Liver (tissue), 9 donors: Measurements from ENCODE around the gene EPB41L1. TPM values are rescaled to one million over a fixed set of nuclear protein-coding genes. Genes with fewer than 3 reads are reported as not detected.

Experiments
- DNase-seq: peaks from one replicate; pipeline ENCODE4 v3.0.0-alpha.2; 2017; ENCODE audit warnings: low spot score
- H3K27ac ChIP-seq, 2 donors: one replicate each; pipeline ENCODE4 v1.7.0; 2013; ENCODE audit warnings: inconsistent platforms in 2 of 2, low read length in 2 of 2, control low read depth in 1 of 2, low read depth in 1 of 2, mild to moderate bottlenecking in 1 of 2
- H3K27me3 ChIP-seq, 4 donors: one replicate each; pipeline versions ENCODE4 v1.6.1 to v1.7.0; 2013; ENCODE audit warnings: low read length in 3 of 4, inconsistent platforms in 1 of 4, mild to moderate bottlenecking in 1 of 4, moderate library complexity in 1 of 4; ENCODE audit not compliant: control insufficient read depth in 4 of 4, insufficient read depth in 4 of 4
- H3K36me3 ChIP-seq, 4 donors: one replicate each; pipeline versions ENCODE4 v1.6.1 to v1.7.0; 2013; ENCODE audit warnings: low read length in 3 of 4, mild to moderate bottlenecking in 3 of 4, low read depth in 1 of 4, moderate library complexity in 1 of 4; ENCODE audit not compliant: control insufficient read depth in 4 of 4, insufficient read depth in 3 of 4
- H3K4me1 ChIP-seq, 4 donors: one replicate each; pipeline versions ENCODE4 v1.6.1 to v1.7.0; 2013; ENCODE audit warnings: low read length in 3 of 4, mild to moderate bottlenecking in 3 of 4, moderate library complexity in 1 of 4; ENCODE audit not compliant: control insufficient read depth in 4 of 4, insufficient read depth in 4 of 4
- H3K4me3 ChIP-seq, 3 donors: one replicate each; pipeline versions ENCODE4 v1.6.1 to v1.7.0; 2013; ENCODE audit warnings: low read length in 3 of 3, control low read depth in 1 of 3, low read depth in 1 of 3, mild to moderate bottlenecking in 1 of 3
- H3K9ac ChIP-seq, 2 donors: one replicate each; pipeline ENCODE4 v1.7.0; 2013; ENCODE audit warnings: low read length in 2 of 2, mild to moderate bottlenecking in 2 of 2, moderate library complexity in 2 of 2, control low read depth in 1 of 2, low read depth in 1 of 2
- H3K9me3 ChIP-seq, 4 donors: one replicate each; pipeline versions ENCODE4 v1.6.1 to v1.7.0; 2013; ENCODE audit warnings: low read length in 3 of 4; ENCODE audit not compliant: control insufficient read depth in 4 of 4
- ATF3 ChIP-seq: IDR thresholded peaks from 2 replicates; pipeline ENCODE4 v1.6.1; 2016; ENCODE audit warnings: antibody characterized with exemption
- CTCF ChIP-seq: fragments of 150-350 bp; IDR thresholded peaks from 2 replicates; pipeline ENCODE4 v1.5.1; 2017; ENCODE audit warnings: improper control_type of control experiment, low read depth, low read length; ENCODE audit not compliant: missing input control
- EGR1 ChIP-seq, 2 donors: IDR thresholded peaks; 2 replicates each; pipeline ENCODE4 v1.6.1; 2016 to 2018; ENCODE audit warnings: antibody characterized with exemption in 2 of 2, low read depth in 2 of 2
- FOXA1 ChIP-seq: IDR thresholded peaks from 2 replicates; pipeline ENCODE4 v1.6.1; 2016; ENCODE audit warnings: antibody characterized with exemption
- FOXA2 ChIP-seq: IDR thresholded peaks from 2 replicates; pipeline ENCODE4 v1.6.1; 2016; ENCODE audit warnings: antibody characterized with exemption
- GABPA ChIP-seq, 2 donors: IDR thresholded peaks in 1 of 2; conservative IDR thresholded peaks in 1 of 2; 2 replicates each; pipeline ENCODE4 v1.6.1; 2016; ENCODE audit warnings: antibody characterized with exemption in 2 of 2, mild to moderate bottlenecking in 1 of 2, moderate library complexity in 1 of 2
- HNF4A ChIP-seq, 2 donors: conservative IDR thresholded peaks; 2 replicates each; pipeline ENCODE4 v1.6.1; 2016; ENCODE audit warnings: antibody characterized with exemption in 2 of 2, mild to moderate bottlenecking in 2 of 2
- HNF4G ChIP-seq: IDR thresholded peaks from 2 replicates; pipeline ENCODE4 v1.6.1; 2016; ENCODE audit warnings: antibody characterized with exemption
- JUND ChIP-seq, 2 donors: IDR thresholded peaks; 2 replicates each; pipeline ENCODE4 v1.6.1; 2016; ENCODE audit warnings: antibody characterized with exemption in 2 of 2
- MAX ChIP-seq: IDR thresholded peaks from 2 replicates; pipeline ENCODE4 v1.6.1; 2016; ENCODE audit warnings: antibody characterized with exemption
- NR2F2 ChIP-seq: IDR thresholded peaks from 2 replicates; pipeline ENCODE4 v1.6.1; 2016; ENCODE audit warnings: antibody characterized with exemption
- RAD21 ChIP-seq, 2 donors: IDR thresholded peaks; 2 replicates each; pipeline ENCODE4 v1.6.1; 2016; ENCODE audit warnings: antibody characterized with exemption in 2 of 2, mild to moderate bottlenecking in 2 of 2
- REST ChIP-seq: IDR thresholded peaks from 2 replicates; pipeline ENCODE4 v1.6.1; 2016; ENCODE audit warnings: antibody characterized with exemption, mild to moderate bottlenecking
- RXRA ChIP-seq, 2 donors: IDR thresholded peaks; 2 replicates each; pipeline ENCODE4 v1.6.1; 2017 to 2018; ENCODE audit warnings: antibody characterized with exemption in 2 of 2, mild to moderate bottlenecking in 1 of 2
- SP1 ChIP-seq: IDR thresholded peaks from 2 replicates; pipeline ENCODE4 v1.6.1; 2018; ENCODE audit warnings: antibody characterized with exemption, mild to moderate bottlenecking
- TAF1 ChIP-seq: conservative IDR thresholded peaks from 2 replicates; pipeline ENCODE4 v1.6.1; 2016; ENCODE audit warnings: antibody characterized with exemption, mild to moderate bottlenecking
- YY1 ChIP-seq: IDR thresholded peaks from 2 replicates; pipeline ENCODE4 v1.6.1; 2016; ENCODE audit warnings: antibody characterized with exemption, mild to moderate bottlenecking
- ZBTB33 ChIP-seq: IDR thresholded peaks from 2 replicates; pipeline ENCODE4 v1.6.1; 2016; ENCODE audit warnings: antibody characterized with exemption
- WGBS: extraction: QIAGEN DNeasy Blood & Tissue Kit; methylation state at CpG from one replicate; pipeline ENCODE4 v1.1.7; 2013; 5-methylcytosine and 5-hydroxymethylcytosine counted together
- polyA plus RNA-seq, 2 donors: library from polyadenylated mRNA; stranded (reverse) in 1 of 2; unstranded in 1 of 2; fragments of 200-250 nt in 1 of 2; fragments of >200 nt in 1 of 2; fragmentation: Nextera tagmentation in 1 of 2; extraction: Ambion mirVana in 1 of 2; gene quantifications; one replicate each; pipeline versions ENCODE4 v1.2.1 to v1.2.3, GENCODE V29; 2013 to 2015
- total RNA-seq, 2 donors: library from RNA; depleted of rRNA; stranded (reverse); fragments of >200 nt; gene quantifications; one replicate each; pipeline ENCODE4 v1.2.3, GENCODE V29; 2014
- donor health status: healthy.
- donor health status: healthy.
- donor health status: healthy.
- donor health status: healthy.
- donor health status: healthy.

EPB41L1 gene
- total and polyA plus RNA-seq, 4 donors: 2.4 to 11.9 (median 4.3) TPM

- Histone ChIP-seq H3K4me3 (no peak overlapping the region), H3K27ac (no peak overlapping the region), H3K9ac (no peak overlapping the region), H3K4me1 (peaks cover 6 to 26% (median 22%) of the 10 kb centered on the region in 4 donors), H3K9me3 (no peaks in the 10 kb centered on the region), H3K36me3 (no peaks in the 10 kb centered on the region), H3K27me3 (no peaks in the 10 kb centered on the region)
- no peak for TF ChIP-seq EGR1 (IDR thresholded peaks at IDR 0.05; ENCODE audit: low read depth in 2 of 2)
- TF ChIP-seq GABPA (IDR thresholded peaks at IDR 0.05 in 1 of 2, conservative IDR thresholded peaks at IDR 0.05 in 1 of 2): no peak
- TF ChIP-seq RAD21 (IDR thresholded peaks at IDR 0.05): no peak
- no peak for TF ChIP-seq NR2F2
- no peak for TF ChIP-seq RXRA (IDR thresholded peaks at IDR 0.05)
- no peak for TF ChIP-seq CTCF
- no peak for TF ChIP-seq MAX
- TF ChIP-seq ATF3: no peak
- 98% methylated on average over 4 of the region's 4 CpGs for WGBS
- DNase-seq: no peak
These were observed 1.3 kb upstream of the EPB41L1 start for GRCh38 chr20:36153204-36153603.

GRCh38 chr20:36153736-36154699 lies 522 bp upstream of the EPB41L1 start:
- no peak for TF ChIP-seq REST
- no peak for TF ChIP-seq HNF4G
- TF ChIP-seq RXRA (IDR thresholded peaks at IDR 0.05): no peak
- no peak for TF ChIP-seq MAX
- no peak for TF ChIP-seq EGR1 (IDR thresholded peaks at IDR 0.05; ENCODE audit: low read depth in 2 of 2)
- TF ChIP-seq GABPA (IDR thresholded peaks at IDR 0.05 in 1 of 2, conservative IDR thresholded peaks at IDR 0.05 in 1 of 2): no peak
- TF ChIP-seq ATF3: no peak
- no peak for TF ChIP-seq ZBTB33
- no peak for TF ChIP-seq HNF4A (conservative IDR thresholded peaks at IDR 0.05)
- no peak for TF ChIP-seq YY1
- no peak for TF ChIP-seq FOXA2
- TF ChIP-seq SP1: no peak
- no peak for TF ChIP-seq FOXA1
- no peak for TF ChIP-seq TAF1
- no peak for TF ChIP-seq JUND (IDR thresholded peaks at IDR 0.05)
- TF ChIP-seq CTCF: no peak
- Histone ChIP-seq H3K9me3 (no peaks in the 10 kb centered on the region), H3K36me3 (no peaks in the 10 kb centered on the region), H3K27me3 (no peaks in the 10 kb centered on the region), H3K27ac (peak overlapping the region in 1 of 2 donors; percentile 42), H3K4me3 (peak overlapping the region in 1 of 3 donors; percentile 57), H3K9ac (no peak overlapping the region), H3K4me1 (peaks cover 6 to 21% (median 18%) of the 10 kb centered on the region in 4 donors)
- peak; percentile 64 for DNase-seq
- WGBS: 15% methylated on average over 43 of the region's 43 CpGs
